ENCODE data around the gene PSEN2.

GRCh38 chr1:226887006-226887405 is 16.6 kb downstream of the PSEN2 start:
- TF ChIP-seq POLR2A (IDR thresholded peaks at IDR 0.05; ENCODE audit: low read depth) = no peak
- TF ChIP-seq CTCF (IDR thresholded peaks at IDR 0.05) = no peak
- no peak for TF ChIP-seq EP300 (IDR thresholded peaks at IDR 0.05)

Measured in esophagus muscularis mucosa (tissue), 4 donors.